HepG2 (cell line): ENCODE measurements around the gene WIZ. TPM values are rescaled to one million over a fixed set of nuclear protein-coding genes. Genes with fewer than 3 reads are reported as not detected.

Experiments
- ATF7 ChIP-seq, 2 experiments: fragments of 450-650 bp in 1 of 2; sonication (generic) in 1 of 2; formaldehyde crosslinking in 1 of 2; IDR thresholded peaks; 2 replicates each; pipeline versions ENCODE4 v1.4.0 to v1.6.1; 2016 to 2020; ENCODE audit warnings: antibody characterized with exemption in 1 of 2, mild to moderate bottlenecking in 1 of 2, missing genetic modification reagents in 1 of 2
- GPN1 ChIP-seq: sonication (generic); formaldehyde crosslinking; IDR thresholded peaks from 2 replicates; pipeline ENCODE4 v1.5.1; 2020; ENCODE audit warnings: missing genetic modification reagents, borderline replicate concordance
- IRF2 ChIP-seq: IDR thresholded peaks from 2 replicates; pipeline ENCODE4 v1.6.1; 2018; ENCODE audit warnings: missing genetic modification reagents, missing compliant biosample characterization
- NAIF1 ChIP-seq: sonication (generic); formaldehyde crosslinking; IDR thresholded peaks from 2 replicates; pipeline ENCODE4 v1.5.0; 2020; ENCODE audit warnings: mild to moderate bottlenecking, missing genetic modification reagents, borderline replicate concordance
- NR3C1 ChIP-seq: sonication (generic); formaldehyde crosslinking; IDR thresholded peaks from 2 replicates; pipeline ENCODE4 v1.4.0; 2020; ENCODE audit warnings: missing genetic modification reagents
- RFX5 ChIP-seq: IDR thresholded peaks from 2 replicates; pipeline ENCODE4 v1.6.1; 2011; ENCODE audit warnings: low read depth, low read length, improper control_type of control experiment
- TCF7L2 ChIP-seq: IDR thresholded peaks from 2 replicates; pipeline ENCODE4 v1.6.1; 2011; ENCODE audit warnings: mild to moderate bottlenecking, low read depth, low read length, moderate library complexity
- TP53 ChIP-seq: sonication (generic); formaldehyde crosslinking; conservative IDR thresholded peaks from 2 replicates; pipeline ENCODE4 v1.4.0; 2020; ENCODE audit warnings: missing genetic modification reagents
- ZNF251 ChIP-seq: sonication (generic); formaldehyde crosslinking; IDR thresholded peaks from 2 replicates; pipeline ENCODE4 v1.9.0; 2021; ENCODE audit warnings: mild to moderate bottlenecking, missing genetic modification reagents
- polyA plus RNA-seq, 8 experiments: library from polyadenylated mRNA; depleted of rRNA in 3 of 8; stranded (reverse) in 7 of 8; unstranded in 1 of 8; fragments of >200 nt; fragmentation: Illumina TruSeq in 4 of 8; extraction: Trizol in 4 of 8; gene quantifications; 2 replicates each; pipeline versions ENCODE4 v1.2.1 to v1.2.3, GENCODE V29; 2011 to 2016; ENCODE audit warnings: low read depth in 4 of 8, missing spikeins in 1 of 8, mixed read lengths in 1 of 8; ENCODE audit not compliant: insufficient read depth in 1 of 8
- total RNA-seq, 5 experiments: library from RNA; depleted of rRNA; stranded (reverse); fragments of >200 nt; fragmentation: Illumina TruSeq; extraction: Trizol; gene quantifications; 2 replicates each; pipeline ENCODE4 v1.2.3, GENCODE V29; 2016; ENCODE audit warnings: low read depth in 1 of 5
- TF ChIP-seq, protein P1 (sequence below), 2 experiments: IDR thresholded peaks; 2 replicates each; pipeline ENCODE4 v1.6.1; 2011 to 2012; ENCODE audit warnings: low read length in 2 of 2, borderline replicate concordance in 1 of 2, low read depth in 1 of 2, mild to moderate bottlenecking in 1 of 2, moderate library complexity in 1 of 2
- TF ChIP-seq, protein P2 (sequence below): sonication (generic); formaldehyde crosslinking; IDR thresholded peaks from 2 replicates; pipeline ENCODE4 v1.4.0; 2020; ENCODE audit warnings: mild to moderate bottlenecking, missing genetic modification reagents
- TF ChIP-seq, protein P3 (sequence below): sonication (generic); formaldehyde crosslinking; IDR thresholded peaks from 2 replicates; pipeline ENCODE4 v1.4.0; 2020; ENCODE audit warnings: missing genetic modification reagents
- TF ChIP-seq, protein P4 (sequence below): sonication (generic); formaldehyde crosslinking; IDR thresholded peaks from 2 replicates; pipeline ENCODE4 v1.9.0; 2021; ENCODE audit warnings: missing genetic modification reagents, mild to moderate bottlenecking, borderline replicate concordance

Gene WIZ
- total and polyA plus RNA-seq, 2 of the 13 experiments (the other 11 are each of a cell fraction or from before 2014, with no cell fraction given) = 4.7 to 4.8 TPM

DNA sequence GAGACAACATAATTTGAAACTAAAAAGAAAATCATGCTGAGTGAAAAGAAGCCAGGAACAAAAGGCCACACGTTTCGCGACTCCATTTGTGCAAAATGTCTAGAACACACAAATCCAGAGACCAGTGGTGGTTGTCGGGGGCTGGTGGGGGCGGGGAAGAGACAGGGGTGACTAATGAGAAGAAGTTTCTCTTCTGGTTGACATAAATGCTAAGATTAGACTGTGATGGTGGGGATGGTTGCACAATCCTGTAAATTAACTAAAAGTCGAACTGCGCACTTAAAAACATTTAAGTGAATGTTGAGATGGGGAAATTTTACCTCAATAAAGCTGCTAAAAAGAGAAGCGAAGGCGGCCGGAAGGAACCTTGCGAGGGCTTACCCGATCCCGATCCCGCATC lies 77.3 kb downstream of the WIZ start (continued):
- TF ChIP-seq, protein P1, sequence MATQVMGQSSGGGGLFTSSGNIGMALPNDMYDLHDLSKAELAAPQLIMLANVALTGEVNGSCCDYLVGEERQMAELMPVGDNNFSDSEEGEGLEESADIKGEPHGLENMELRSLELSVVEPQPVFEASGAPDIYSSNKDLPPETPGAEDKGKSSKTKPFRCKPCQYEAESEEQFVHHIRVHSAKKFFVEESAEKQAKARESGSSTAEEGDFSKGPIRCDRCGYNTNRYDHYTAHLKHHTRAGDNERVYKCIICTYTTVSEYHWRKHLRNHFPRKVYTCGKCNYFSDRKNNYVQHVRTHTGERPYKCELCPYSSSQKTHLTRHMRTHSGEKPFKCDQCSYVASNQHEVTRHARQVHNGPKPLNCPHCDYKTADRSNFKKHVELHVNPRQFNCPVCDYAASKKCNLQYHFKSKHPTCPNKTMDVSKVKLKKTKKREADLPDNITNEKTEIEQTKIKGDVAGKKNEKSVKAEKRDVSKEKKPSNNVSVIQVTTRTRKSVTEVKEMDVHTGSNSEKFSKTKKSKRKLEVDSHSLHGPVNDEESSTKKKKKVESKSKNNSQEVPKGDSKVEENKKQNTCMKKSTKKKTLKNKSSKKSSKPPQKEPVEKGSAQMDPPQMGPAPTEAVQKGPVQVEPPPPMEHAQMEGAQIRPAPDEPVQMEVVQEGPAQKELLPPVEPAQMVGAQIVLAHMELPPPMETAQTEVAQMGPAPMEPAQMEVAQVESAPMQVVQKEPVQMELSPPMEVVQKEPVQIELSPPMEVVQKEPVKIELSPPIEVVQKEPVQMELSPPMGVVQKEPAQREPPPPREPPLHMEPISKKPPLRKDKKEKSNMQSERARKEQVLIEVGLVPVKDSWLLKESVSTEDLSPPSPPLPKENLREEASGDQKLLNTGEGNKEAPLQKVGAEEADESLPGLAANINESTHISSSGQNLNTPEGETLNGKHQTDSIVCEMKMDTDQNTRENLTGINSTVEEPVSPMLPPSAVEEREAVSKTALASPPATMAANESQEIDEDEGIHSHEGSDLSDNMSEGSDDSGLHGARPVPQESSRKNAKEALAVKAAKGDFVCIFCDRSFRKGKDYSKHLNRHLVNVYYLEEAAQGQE (IDR thresholded peaks at IDR 0.05; ENCODE audit: borderline replicate concordance in 1 of 2, low read depth in 1 of 2, low read length in 2 of 2) = no peak
- TF ChIP-seq, protein P2, sequence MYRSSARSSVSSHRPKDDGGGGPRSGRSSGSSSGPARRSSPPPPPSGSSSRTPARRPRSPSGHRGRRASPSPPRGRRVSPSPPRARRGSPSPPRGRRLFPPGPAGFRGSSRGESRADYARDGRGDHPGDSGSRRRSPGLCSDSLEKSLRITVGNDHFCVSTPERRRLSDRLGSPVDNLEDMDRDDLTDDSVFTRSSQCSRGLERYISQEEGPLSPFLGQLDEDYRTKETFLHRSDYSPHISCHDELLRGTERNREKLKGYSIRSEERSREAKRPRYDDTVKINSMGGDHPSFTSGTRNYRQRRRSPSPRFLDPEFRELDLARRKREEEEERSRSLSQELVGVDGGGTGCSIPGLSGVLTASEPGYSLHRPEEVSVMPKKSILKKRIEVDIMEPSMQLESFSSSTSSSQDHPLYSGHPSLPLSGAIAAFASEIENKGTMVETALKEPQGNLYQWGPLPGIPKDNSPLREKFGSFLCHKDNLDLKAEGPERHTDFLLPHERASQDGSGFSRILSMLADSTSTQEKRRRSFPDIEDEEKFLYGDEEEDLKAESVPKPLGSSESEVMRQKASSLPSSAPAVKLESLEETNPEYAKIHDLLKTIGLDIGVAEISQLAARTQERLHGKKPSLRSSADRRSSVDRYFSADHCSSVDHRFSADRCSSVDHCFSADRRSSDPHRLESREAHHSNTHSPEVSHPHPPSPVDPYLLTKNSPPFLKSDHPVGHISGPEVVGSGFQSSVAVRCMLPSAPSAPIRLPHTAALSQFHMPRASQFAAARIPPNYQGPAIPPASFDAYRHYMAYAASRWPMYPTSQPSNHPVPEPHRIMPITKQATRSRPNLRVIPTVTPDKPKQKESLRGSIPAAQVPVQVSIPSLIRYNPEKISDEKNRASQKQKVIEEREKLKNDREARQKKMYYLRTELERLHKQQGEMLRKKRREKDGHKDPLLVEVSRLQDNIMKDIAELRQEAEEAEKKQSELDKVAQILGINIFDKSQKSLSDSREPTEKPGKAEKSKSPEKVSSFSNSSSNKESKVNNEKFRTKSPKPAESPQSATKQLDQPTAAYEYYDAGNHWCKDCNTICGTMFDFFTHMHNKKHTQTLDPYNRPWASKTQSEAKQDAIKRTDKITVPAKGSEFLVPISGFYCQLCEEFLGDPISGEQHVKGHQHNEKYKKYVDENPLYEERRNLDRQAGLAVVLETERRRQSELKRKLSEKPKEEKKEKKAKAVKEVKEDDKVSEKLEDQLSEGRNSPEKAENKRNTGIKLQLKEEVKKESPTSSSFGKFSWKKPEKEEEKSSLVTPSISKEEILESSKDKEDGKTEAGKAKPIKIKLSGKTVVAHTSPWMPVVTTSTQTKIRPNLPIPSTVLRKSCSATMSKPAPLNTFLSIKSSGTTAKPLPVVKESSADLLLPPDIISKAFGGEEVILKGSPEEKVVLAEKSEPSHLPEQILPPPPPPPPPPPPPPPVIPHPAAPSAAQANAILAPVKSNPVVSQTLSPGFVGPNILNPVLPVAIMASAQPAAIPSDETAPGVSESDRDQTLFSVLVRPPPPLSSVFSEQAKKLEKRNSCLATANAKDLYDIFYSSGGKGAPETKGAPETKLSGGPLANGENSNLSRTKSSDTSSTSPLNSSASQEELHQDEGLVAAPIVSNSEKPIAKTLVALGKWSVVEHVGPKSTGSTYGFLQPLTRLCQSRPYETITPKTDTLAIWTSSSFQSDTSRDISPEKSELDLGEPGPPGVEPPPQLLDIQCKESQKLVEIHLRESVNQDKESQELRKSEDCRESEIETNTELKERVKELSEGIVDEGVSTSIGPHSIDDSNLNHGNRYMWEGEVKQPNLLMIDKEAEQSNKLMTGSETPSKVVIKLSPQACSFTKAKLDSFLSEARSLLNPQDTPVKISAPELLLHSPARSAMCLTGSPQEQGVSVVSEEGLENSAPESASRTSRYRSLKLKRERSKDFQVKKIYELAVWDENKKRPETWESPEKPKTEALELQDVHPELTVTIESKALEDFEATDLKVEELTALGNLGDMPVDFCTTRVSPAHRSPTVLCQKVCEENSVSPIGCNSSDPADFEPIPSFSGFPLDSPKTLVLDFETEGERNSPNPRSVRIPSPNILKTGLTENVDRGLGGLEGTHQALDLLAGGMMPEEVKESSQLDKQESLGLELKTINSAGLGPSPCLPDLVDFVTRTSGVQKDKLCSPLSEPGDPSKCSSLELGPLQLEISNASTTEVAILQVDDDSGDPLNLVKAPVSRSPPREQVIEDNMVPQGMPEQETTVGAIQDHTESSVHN (CRISPR knock-in tag) = no peak
- TF ChIP-seq TP53 (CRISPR knock-in tag) (no peak), RFX5 (no peak), ZNF251 (no peak), NAIF1 (no peak), GPN1 (CRISPR knock-in tag) (no peak), NR3C1 (CRISPR knock-in tag) (no peak), TCF7L2 (no peak), IRF2 (CRISPR knock-in tag) (no peak), ATF7 (IDR thresholded peaks at IDR 0.05) (no peak), ATF7 (CRISPR knock-in tag; IDR thresholded peaks at IDR 0.05) (no peak)
- TF ChIP-seq, protein P3, sequence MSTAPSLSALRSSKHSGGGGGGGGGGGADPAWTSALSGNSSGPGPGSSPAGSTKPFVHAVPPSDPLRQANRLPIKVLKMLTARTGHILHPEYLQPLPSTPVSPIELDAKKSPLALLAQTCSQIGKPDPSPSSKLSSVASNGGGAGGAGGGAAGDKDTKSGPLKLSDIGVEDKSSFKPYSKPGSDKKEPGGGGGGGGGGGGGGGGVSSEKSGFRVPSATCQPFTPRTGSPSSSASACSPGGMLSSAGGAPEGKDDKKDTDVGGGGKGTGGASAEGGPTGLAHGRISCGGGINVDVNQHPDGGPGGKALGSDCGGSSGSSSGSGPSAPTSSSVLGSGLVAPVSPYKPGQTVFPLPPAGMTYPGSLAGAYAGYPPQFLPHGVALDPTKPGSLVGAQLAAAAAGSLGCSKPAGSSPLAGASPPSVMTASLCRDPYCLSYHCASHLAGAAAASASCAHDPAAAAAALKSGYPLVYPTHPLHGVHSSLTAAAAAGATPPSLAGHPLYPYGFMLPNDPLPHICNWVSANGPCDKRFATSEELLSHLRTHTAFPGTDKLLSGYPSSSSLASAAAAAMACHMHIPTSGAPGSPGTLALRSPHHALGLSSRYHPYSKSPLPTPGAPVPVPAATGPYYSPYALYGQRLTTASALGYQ (CRISPR knock-in tag) = no peak
- TF ChIP-seq, protein P4, sequence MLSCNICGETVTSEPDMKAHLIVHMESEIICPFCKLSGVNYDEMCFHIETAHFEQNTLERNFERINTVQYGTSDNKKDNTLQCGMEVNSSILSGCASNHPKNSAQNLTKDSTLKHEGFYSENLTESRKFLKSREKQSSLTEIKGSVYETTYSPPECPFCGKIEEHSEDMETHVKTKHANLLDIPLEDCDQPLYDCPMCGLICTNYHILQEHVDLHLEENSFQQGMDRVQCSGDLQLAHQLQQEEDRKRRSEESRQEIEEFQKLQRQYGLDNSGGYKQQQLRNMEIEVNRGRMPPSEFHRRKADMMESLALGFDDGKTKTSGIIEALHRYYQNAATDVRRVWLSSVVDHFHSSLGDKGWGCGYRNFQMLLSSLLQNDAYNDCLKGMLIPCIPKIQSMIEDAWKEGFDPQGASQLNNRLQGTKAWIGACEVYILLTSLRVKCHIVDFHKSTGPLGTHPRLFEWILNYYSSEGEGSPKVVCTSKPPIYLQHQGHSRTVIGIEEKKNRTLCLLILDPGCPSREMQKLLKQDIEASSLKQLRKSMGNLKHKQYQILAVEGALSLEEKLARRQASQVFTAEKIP (CRISPR knock-in tag) = no peak
